Measurements from ENCODE around the gene BCAR1.
"Not testable (repeated sequence)": the region's sequence is repeated elsewhere in the genome, so short reads cannot be mapped to it uniquely, and the experiment has no call there.

- not testable (repeated sequence) for TF ChIP-seq POLR2A, CTCF (IDR thresholded peaks at IDR 0.05)
Observed at GRCh38 chr16:75205438-75205837, 46.0 kb downstream of the BCAR1 start.

All from prostate gland (tissue), 2 donors.